Stimulated activated naive CD8-positive, alpha-beta T cell treated with anti-CD3 and anti-CD28 coated beads, Interleukin-15, Interleukin-2, amounts not matched to agents 100 U/mL and 50 U/mL, for 24 hours (primary cell): ENCODE results near the gene CD248.
"Not testable (repeated sequence)": the region's sequence is repeated elsewhere in the genome, so short reads cannot be mapped to it uniquely, and the experiment has no call there.

Experiments used
- ATAC-seq: fragments of 150-1000 bp; cut with Tn5 transposase; one replicate; pipeline ENCODE4 v1.10.0; 2021
- DNase-seq: peaks from one replicate; pipeline ENCODE4 v3.0.0; 2021

Gene CD248

DNA sequence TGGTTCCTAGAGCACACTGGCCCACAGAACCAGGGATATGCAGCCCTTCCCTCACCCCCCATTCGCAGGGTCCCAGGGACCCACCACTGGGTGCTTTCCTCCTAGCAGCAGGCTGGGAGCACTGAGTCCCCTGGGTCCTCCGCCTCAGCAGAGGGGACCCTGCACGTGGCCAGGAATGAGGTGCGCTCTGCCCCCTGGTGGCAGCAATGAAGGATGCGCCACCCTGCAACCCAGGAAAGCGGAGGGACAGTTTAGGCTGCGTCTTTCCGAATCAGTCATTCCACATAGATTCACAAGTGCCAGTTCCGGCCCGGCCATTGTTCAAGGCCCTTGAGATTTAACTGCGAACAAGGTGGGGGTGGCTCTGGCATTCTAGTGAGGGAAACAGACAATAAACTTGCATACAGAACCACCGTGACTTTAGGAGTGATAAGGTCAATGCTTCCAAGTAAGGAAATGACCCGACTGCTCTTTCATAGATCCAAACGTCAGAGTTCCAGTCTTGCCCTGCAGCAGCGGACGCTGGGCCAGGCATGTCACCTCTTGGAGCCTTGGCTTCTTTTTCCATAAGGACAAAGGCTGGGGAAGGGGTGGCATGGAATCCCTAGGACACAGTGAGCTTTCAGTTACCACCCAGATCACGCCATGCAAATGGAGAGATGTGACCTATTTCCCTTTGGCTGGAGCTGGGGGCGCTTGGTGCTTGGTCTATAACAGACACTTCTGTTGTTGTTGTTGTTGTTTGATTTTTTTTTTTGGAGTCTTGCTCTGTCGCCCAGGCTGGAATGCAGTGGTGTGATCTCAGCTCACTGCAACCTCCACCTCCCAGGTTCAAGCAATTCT lies 11.7 kb upstream of the CD248 start:
- peak; percentile 86 for ATAC-seq
- DNase-seq, result peak; percentile 88

- DNase-seq, result no peak
- peak; percentile 29 for ATAC-seq
These were observed 11.1 kb upstream of the CD248 start for GRCh38 chr11:66328031-66328301.

DNA sequence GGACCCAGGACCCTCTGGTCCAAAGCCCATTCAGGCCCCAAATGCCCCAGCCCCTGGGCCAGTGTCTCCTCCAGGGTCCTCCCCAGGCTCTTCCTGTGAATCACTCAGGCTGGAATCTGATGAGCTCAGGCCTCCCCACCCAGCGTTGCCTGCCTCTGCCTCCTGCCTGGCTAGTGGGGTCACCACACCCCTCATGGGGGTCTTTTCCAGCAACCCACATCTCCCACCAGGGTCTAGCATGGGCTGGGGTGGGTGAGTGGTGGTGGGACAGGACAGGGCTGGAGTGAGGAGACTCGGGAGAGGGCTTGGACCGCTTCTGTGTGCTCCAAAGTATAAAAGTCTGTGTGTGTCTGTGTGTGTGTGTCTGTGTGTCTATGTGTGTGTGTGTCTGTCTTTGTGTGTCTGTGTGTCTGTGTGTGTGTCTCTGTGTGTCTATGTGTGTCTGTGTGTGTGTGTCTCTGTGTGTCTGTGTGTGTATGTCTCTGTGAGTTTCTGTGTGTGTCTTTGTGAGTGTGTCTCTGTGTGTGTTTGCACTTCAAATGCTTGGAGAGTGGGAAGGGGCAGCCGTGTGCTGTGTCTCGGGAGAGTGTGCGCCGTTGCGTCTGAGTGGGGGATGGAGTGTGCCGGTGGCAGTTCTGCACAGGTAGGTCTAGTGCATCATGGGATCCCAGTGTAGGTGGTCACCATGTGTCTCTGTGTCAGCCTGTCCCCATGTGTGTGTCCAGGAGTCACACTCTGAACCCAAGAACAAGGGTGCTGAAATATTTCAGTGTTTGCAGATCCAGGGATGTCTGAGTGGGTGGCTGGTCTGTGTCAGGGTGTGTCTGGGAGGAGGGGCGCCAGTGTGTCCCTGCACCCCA lies 10.6 kb upstream of the CD248 start:
- no peak for DNase-seq
- ATAC-seq, result peak; percentile 1

GRCh38 chr11:66326261-66327111 lies 9.6 kb upstream of the CD248 start:
- ATAC-seq (no peak), DNase-seq (no peak)

DNA sequence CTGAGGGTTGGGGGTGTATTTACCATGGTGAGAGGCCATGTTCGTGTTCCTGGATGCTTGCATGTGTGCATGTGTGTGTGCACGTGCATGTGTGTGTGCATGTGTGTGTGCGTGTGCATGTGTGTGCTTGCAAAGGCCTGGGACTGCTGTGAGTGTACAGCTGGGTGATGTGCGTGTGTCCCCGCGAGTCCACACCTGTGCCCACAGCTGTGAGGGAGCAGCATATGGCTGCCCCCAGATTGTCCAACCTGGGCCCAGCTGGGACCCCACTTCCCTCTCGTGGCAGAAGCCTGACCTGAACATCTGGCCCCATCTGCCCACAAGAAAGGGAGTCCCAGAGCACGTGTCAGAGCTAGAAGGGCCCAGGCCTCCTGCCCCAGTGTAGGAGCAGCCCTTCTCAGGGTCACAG lies 8.4 kb upstream of the CD248 start:
- ATAC-seq (no peak), DNase-seq (no peak)

GRCh38 chr11:66324664-66325063 lies 7.8 kb upstream of the CD248 start:
- ATAC-seq, result no peak
- no peak for DNase-seq

DNA sequence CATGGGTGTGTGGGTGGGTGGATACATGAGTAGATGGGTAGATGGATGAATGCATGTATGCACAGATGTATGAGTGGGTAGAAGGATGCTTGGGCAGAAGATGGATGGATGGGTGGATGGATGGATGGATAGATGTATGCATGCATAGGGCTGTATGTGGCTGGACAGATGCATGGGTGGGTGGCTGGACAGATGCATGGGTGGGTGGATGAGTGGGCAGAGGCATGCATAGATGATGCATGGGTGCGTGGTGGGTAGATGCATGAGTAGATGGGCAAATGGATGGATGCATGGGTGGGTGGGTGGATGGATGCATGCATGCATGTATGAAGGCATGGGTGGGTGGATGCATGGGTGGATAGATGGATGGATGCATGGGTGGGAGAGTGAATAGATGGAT lies 6.8 kb upstream of the CD248 start:
- DNase-seq (no peak), ATAC-seq (no peak)

- ATAC-seq, result no peak
- DNase-seq, result no peak
These were observed 6.0 kb upstream of the CD248 start for GRCh38 chr11:66322732-66323427.

DNA sequence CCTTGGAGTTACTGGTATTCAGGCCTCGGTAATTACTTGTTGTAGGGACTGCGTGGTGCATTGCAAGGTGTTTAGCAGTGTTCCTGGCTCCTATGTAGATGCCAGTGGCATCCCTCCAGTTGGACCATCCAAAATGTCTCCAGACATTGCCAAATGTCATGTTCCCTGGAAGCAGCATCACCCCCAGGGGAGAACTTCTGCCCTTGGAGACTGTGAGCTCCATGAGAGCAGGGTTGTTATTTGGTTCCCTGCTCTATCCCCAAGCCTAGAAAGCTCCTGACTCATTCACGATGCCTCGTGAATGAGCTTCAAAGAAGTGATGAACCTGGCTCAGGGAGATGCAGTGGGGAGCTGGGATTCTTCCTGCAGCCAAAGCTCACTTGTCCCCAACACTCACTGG lies 4.8 kb upstream of the CD248 start:
- DNase-seq (no peak), ATAC-seq (no peak)

GRCh38 chr11:66320748-66321147 lies 3.9 kb upstream of the CD248 start:
- not testable (repeated sequence) for ATAC-seq, DNase-seq

- ATAC-seq, result not testable (repeated sequence)
These were observed 3.4 kb upstream of the CD248 start for GRCh38 chr11:66320289-66320688.

GRCh38 chr11:66318600-66318970 lies 1.7 kb upstream of the CD248 start:
- ATAC-seq (no peak), DNase-seq (no peak)

More at GRCh38 chr11:66320289-66320688, 3.4 kb upstream of the CD248 start:
- not testable (repeated sequence) for DNase-seq

DNA sequence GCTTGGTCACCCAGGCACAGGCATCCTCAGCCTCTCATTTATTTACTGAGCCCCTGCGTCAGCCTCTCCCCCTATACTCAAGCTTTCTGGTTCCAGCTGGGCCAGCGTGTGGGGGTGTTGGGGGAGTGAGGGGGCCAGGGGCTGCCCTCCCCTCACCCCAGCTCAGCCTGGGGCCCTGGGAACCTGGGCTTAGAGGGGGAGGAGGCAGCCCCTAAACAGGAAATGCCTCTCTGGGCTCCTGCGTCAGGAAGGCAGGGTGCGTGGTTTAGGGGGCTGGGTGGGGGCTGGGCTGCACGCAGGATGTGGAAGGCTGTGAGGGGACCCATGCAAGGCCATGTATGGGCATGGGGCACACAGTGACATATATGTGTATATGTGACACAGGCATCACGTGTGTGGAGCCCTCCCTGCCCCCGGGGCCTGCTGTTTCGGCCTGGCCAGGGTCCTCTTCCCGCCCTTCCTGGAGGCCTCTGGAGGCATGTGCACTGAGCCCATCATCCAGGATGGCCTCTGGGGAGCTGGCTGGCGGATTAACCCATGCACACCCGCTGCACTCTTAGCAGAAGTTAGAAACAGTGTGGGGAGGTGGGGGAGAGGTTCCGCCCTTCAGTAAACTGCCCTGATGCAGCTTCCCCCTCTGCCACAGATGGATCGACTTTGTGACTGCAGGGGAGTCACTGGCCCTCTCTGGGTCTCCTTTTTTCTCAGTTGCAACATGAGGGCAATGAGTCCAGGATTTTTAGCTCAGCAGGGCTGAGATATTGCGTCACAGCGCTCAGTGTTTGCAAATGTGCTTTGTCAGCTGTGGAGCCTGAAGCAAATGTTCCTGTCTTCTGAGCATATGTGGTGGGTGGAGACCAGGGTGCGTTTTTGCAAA lies 1.1 kb upstream of the CD248 start:
- ATAC-seq (peak; percentile 65), DNase-seq (peak; percentile 77)

DNA sequence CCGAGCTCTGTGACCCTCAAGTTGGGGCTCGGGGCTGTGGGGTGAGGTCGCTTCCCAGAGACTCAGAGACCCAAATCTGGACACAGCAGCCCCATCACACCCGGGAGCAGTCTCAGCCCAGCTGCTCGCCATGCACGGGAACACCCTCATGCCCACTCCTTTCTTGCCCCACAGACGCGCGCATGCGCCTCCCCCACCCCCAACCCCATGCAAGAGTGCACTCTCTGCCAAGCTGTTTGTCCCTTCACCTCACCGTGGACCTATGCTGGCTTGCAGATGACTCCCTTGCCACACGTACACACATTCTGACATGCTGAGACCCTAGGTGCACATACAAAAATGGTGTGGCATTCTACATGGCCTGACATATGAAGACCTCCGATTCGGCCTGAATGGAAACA lies 478 bp upstream of the CD248 start:
- peak; percentile 4 for ATAC-seq
- peak; percentile 73 for DNase-seq

GRCh38 chr11:66315921-66316811 lies 678 bp downstream of the CD248 start:
- no peak for ATAC-seq

GRCh38 chr11:66315498-66315885 lies 1.4 kb downstream of the CD248 start:
- no peak for DNase-seq
- no peak for ATAC-seq

More at GRCh38 chr11:66315921-66316811, 678 bp downstream of the CD248 start:
- DNase-seq, result peak; percentile 52

DNA sequence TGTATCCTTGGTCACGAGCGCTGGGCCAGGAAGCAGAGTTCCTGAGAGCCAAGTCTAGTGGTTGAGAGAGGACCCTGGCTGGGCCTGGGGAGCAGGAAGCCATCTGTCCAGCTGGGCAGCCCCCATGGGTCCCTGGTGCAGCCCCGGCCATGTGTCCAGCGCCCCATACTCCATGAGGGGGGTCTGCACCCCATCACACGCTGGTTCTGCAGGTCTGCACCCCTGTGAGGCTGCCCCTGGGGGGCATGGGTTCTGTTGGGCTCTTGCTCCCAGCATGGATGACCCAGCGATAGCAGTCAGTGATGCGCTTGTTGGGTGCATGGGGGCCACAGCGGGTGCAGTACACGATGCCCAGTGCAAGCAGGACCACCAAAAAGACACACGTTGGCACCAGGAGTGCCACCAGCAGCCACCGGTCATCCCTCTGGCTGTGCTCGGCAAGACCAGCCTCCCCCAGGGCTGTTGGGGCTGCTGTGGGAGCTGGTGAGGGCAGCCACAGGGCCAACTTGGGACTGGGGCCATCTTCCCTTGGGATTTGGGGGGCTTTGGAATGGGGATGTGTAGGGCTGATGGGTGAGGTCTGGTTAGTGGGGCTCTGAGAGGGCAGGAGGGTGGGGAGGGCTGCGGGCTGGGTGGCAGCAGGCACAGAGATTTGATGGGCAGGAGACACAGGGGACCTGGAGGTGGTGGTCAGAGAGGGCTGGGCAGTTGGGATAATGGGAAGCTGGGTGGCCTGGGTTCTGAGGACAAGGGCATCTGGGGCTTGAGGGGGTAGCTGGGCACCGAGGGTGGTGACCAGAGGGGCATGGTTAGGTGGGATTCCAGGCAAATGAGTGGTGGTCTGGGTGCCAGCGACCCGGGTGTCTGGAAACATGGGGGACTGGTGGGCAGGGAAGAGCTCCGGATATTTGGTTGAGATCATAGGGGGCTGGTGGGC lies 2.0 kb downstream of the CD248 start:
- no peak for DNase-seq
- ATAC-seq, result no peak

DNA sequence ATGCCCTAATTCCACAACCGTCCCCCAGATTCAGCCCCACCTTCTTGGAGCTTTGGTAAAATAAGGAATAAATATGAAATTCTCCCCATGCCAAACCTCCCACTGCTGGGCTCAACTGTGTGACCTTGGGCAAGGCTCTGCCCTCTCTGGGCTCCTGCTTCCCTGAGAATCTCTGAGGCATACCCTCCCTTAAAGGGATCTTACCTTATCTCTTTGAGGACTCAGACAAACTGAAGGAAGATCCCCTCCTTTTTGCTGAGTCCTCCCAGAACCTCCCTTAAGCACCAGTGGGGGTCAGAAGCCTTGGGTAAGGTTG lies 2.7 kb downstream of the CD248 start:
- DNase-seq, result no peak
- no peak for ATAC-seq
